ENCODE data around the gene ZNF148. TPM values are rescaled to one million over a fixed set of nuclear protein-coding genes. Genes with fewer than 3 reads are reported as not detected.
"Not testable (repeated sequence)": the region's sequence is repeated elsewhere in the genome, so short reads cannot be mapped to it uniquely, and the experiment has no call there.

Gene ZNF148
- polyA plus RNA-seq, 2 donors: 2.6 to 3.6 TPM

DNA sequence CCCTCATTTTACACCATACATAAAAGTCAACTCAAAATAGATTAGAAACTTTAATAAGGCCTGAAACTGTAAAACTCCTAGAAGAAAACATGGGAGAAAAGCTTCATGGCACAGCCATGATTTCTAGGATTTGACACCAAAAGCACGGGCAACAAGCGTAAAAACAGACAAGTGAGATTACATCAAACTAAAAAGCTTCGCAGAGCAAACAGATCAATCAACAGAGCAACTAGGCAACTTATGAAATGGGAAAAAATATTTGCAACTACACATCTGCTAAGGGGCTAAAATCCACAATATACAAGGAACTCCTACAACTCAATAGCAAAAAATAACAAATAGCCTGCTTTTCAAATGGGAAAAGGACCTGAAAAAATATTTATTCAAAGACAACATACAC is 26.1 kb downstream of the ZNF148 start:
- no peak overlapping the region for H3K27ac ChIP-seq (ENCODE audit: low read depth in 2 of 2, low read length in 1 of 2)
- no peaks in the 10 kb centered on the region for H3K9me3 ChIP-seq (ENCODE audit: control insufficient read depth in 2 of 2, insufficient read depth in 1 of 2, low read depth in 1 of 2, low read length in 1 of 2)
- no peaks in the 10 kb centered on the region for H3K27me3 ChIP-seq (ENCODE audit: control insufficient read depth in 1 of 2, insufficient read depth in 2 of 2, low read length in 2 of 2)
- no peaks in the 10 kb centered on the region for H3K36me3 ChIP-seq (ENCODE audit: control insufficient read depth in 2 of 2, insufficient read depth in 2 of 2, low read length in 1 of 2)
- WGBS, 2 donors: 81 to 95% methylated on average over 3 of the region's 3 CpGs
- no peaks in the 10 kb centered on the region for H3K4me1 ChIP-seq (ENCODE audit: control insufficient read depth in 2 of 2, insufficient read depth in 2 of 2, low read length in 1 of 2)
- H3K4me3 ChIP-seq (ENCODE audit: low read depth in 1 of 2, low read length in 2 of 2): no peak overlapping the region

DNA sequence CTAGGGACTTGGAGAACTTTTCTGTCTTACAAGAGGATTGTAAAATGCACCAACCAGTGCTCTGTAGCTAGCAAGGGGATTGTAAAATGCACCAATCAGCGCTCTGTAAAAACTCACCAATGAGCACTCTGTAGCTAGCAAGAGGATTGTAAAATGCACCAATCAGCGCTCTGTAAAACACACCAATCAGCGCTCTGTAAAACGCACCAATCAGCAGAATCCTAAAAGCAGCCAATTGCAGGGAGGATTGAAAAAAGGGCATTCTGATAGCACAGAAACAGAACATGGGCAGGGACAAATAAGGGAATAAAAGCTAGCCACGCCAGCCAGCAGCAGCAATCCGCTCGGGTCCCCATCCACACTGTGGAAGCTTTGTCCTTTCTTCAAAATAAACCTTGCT is 31.8 kb downstream of the ZNF148 start:
- not testable (repeated sequence) for H3K27me3 ChIP-seq (ENCODE audit: control insufficient read depth in 1 of 2, insufficient read depth in 2 of 2, low read length in 2 of 2); H3K4me3 ChIP-seq (ENCODE audit: low read depth in 1 of 2, low read length in 2 of 2); H3K4me1 ChIP-seq (ENCODE audit: control insufficient read depth in 2 of 2, insufficient read depth in 2 of 2, low read length in 1 of 2); H3K9me3 ChIP-seq (ENCODE audit: control insufficient read depth in 2 of 2, insufficient read depth in 1 of 2, low read depth in 1 of 2, low read length in 1 of 2); H3K27ac ChIP-seq (ENCODE audit: low read depth in 2 of 2, low read length in 1 of 2); H3K36me3 ChIP-seq (ENCODE audit: control insufficient read depth in 2 of 2, insufficient read depth in 2 of 2, low read length in 1 of 2)
- 96 to 100% methylated on average over 6 to 7 of the region's 7 CpGs for WGBS, 2 donors

DNA sequence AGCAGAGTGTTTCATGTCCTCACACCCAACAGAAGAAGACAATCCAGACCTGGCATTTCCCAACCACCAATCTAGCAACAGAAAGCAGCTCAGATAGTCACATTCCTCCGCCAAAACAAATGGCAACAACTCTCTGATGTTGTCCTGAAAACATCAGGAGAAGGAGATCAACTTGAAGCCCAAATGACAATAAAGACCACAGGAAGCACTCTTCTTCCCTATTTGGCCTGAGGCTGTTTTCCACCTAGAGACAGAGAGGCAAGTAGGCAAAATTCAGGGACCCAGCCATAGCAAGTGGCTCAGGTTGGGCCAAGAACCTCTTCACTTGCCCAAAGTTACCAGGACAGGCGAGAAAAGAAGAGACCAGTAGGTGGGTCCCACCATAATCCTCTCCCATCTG is 35.0 kb downstream of the ZNF148 start:
- 93 to 96% methylated on average over 2 of the region's 2 CpGs for WGBS, 2 donors
- Histone ChIP-seq H3K4me3 (ENCODE audit: low read depth in 1 of 2, low read length in 2 of 2) (no peak overlapping the region), H3K36me3 (ENCODE audit: control insufficient read depth in 2 of 2, insufficient read depth in 2 of 2, low read length in 1 of 2) (no peaks in the 10 kb centered on the region), H3K27ac (ENCODE audit: low read depth in 2 of 2, low read length in 1 of 2) (no peak overlapping the region), H3K9me3 (ENCODE audit: control insufficient read depth in 2 of 2, insufficient read depth in 1 of 2, low read depth in 1 of 2, low read length in 1 of 2) (no peaks in the 10 kb centered on the region), H3K4me1 (ENCODE audit: control insufficient read depth in 2 of 2, insufficient read depth in 2 of 2, low read length in 1 of 2) (no peaks in the 10 kb centered on the region), H3K27me3 (ENCODE audit: control insufficient read depth in 1 of 2, insufficient read depth in 2 of 2, low read length in 2 of 2) (no peaks in the 10 kb centered on the region)

DNA sequence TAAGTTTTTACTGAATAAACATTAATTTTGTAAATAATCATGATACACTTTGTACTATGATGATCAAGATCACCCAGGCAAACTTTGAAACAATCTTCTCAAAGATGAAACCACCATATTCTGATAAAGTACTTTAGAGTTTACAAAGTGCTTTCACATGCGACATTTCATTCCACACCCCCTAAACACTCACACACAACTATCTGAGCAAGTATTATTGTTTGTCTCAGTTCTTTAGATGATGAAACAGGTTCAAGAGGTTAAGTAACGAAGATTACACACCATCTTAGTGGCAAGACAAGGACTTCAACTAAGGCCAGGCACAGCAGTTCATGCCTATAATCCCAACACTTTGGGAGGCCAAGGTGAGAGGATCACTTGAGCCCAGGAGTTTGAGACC is 37.6 kb downstream of the ZNF148 start:
- 83 to 85% methylated on average over 2 of the region's 2 CpGs for WGBS, 2 donors
- H3K4me1 ChIP-seq (ENCODE audit: control insufficient read depth in 2 of 2, insufficient read depth in 2 of 2, low read length in 1 of 2): no peaks in the 10 kb centered on the region
- no peaks in the 10 kb centered on the region for H3K36me3 ChIP-seq (ENCODE audit: control insufficient read depth in 2 of 2, insufficient read depth in 2 of 2, low read length in 1 of 2)

DNA sequence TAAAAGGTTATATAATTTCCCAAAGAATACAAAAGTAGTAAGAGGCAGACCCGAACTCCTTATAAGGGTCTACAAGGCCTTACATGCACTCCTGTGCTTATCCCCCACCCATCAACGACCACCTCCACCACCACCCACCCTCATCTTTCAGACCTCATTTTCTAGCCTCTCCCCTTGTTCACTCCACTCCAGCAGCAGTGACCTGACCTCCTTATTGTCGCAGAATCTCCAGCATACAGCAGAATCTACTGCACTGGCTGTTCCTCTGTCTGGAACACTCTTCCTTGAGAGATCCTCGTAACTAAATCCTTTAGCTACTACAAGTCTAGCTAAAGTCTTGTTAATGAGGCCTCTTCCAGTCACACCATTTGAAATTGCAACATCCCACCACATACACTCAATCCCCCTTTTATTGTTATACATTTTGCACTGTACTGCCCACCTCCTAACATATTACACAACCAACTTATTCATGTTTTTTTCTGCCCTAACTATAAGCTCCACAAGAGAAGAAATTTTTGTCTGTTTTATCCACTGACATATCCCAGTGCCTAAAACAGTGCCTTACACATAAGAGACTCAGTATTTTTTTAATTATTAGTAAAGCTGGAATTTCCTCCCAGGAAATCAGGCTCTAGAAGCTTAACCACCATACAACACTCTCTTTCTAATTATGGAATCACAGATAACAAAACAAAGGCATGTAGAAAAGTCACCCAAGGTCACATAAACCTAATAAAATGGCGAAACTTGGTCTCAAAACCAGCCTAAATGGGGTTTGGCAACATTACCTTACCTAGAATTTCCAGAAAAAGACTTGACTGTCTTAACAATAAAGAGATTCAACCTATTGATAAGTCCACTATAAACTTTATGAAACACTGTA is 40.2 kb downstream of the ZNF148 start:
- no peaks in the 10 kb centered on the region for H3K36me3 ChIP-seq (ENCODE audit: control insufficient read depth in 2 of 2, insufficient read depth in 2 of 2, low read length in 1 of 2)
- H3K4me1 ChIP-seq (ENCODE audit: control insufficient read depth in 2 of 2, insufficient read depth in 2 of 2, low read length in 1 of 2): no peaks in the 10 kb centered on the region
- H3K27me3 ChIP-seq (ENCODE audit: control insufficient read depth in 1 of 2, insufficient read depth in 2 of 2, low read length in 2 of 2): no peaks in the 10 kb centered on the region
- no peaks in the 10 kb centered on the region for H3K9me3 ChIP-seq (ENCODE audit: control insufficient read depth in 2 of 2, insufficient read depth in 1 of 2, low read depth in 1 of 2, low read length in 1 of 2)
- WGBS, 2 donors: 82 to 88% methylated on average over 5 of the region's 5 CpGs
- no peak overlapping the region for H3K4me3 ChIP-seq (ENCODE audit: low read depth in 1 of 2, low read length in 2 of 2)
- no peak overlapping the region for H3K27ac ChIP-seq (ENCODE audit: low read depth in 2 of 2, low read length in 1 of 2)

More for the DNA sequence above, 37.6 kb downstream of the ZNF148 start:
- no peak overlapping the region for H3K27ac ChIP-seq (ENCODE audit: low read depth in 2 of 2, low read length in 1 of 2)
- H3K4me3 ChIP-seq (ENCODE audit: low read depth in 1 of 2, low read length in 2 of 2): no peak overlapping the region
- H3K27me3 ChIP-seq (ENCODE audit: control insufficient read depth in 1 of 2, insufficient read depth in 2 of 2, low read length in 2 of 2): no peaks in the 10 kb centered on the region
- no peaks in the 10 kb centered on the region for H3K9me3 ChIP-seq (ENCODE audit: control insufficient read depth in 2 of 2, insufficient read depth in 1 of 2, low read depth in 1 of 2, low read length in 1 of 2)

DNA sequence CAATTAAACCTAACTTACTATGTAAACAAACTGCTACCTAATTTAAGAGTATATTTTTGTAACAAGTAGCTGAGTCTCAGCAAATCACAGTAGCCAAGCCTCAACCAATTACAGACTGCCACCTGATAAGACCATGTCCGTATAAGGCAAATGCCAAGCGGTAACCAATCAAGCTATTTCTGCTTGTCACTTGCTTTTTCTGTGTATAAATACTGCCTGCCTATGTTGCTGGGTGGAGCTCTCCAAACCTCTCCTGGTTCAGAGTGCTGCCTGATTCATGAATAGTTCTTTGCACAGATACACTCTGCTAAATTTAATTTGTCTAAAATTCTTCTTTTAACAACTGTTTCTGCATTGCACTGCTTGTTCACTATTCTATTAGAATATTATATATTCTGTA is 42.6 kb downstream of the ZNF148 start:
- H3K4me3 ChIP-seq (ENCODE audit: low read depth in 1 of 2, low read length in 2 of 2): no peak overlapping the region
- no peaks in the 10 kb centered on the region for H3K9me3 ChIP-seq (ENCODE audit: control insufficient read depth in 2 of 2, insufficient read depth in 1 of 2, low read depth in 1 of 2, low read length in 1 of 2)
- no peaks in the 10 kb centered on the region for H3K27me3 ChIP-seq (ENCODE audit: control insufficient read depth in 1 of 2, insufficient read depth in 2 of 2, low read length in 2 of 2)
- no peak overlapping the region for H3K27ac ChIP-seq (ENCODE audit: low read depth in 2 of 2, low read length in 1 of 2)
- H3K36me3 ChIP-seq (ENCODE audit: control insufficient read depth in 2 of 2, insufficient read depth in 2 of 2, low read length in 1 of 2): no peaks in the 10 kb centered on the region
- H3K4me1 ChIP-seq (ENCODE audit: control insufficient read depth in 2 of 2, insufficient read depth in 2 of 2, low read length in 1 of 2): no peaks in the 10 kb centered on the region
- WGBS, 2 donors: 49 to 50% methylated on average over 2 of the region's 2 CpGs

DNA sequence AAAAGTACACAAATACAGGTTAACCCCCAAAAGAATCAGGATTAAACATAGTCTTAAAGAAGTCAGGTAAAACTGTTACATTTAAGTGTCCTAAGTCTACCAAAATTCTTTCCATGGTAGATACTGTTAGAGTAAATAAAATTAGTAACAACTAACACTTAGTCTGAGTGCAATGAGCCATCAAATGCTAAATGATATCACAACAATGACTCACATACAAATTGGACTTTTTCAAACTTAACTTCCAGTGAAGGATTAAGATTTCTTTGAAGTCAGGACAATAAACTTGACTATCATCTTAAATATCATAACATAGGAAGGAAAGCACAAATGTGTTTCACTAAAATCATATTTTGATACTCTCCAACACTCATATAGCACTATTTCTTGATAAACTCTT is 43.9 kb downstream of the ZNF148 start:
- Histone ChIP-seq H3K36me3 (ENCODE audit: control insufficient read depth in 2 of 2, insufficient read depth in 2 of 2, low read length in 1 of 2) (no peaks in the 10 kb centered on the region), H3K4me3 (ENCODE audit: low read depth in 1 of 2, low read length in 2 of 2) (no peak overlapping the region), H3K9me3 (ENCODE audit: control insufficient read depth in 2 of 2, insufficient read depth in 1 of 2, low read depth in 1 of 2, low read length in 1 of 2) (no peaks in the 10 kb centered on the region)

DNA sequence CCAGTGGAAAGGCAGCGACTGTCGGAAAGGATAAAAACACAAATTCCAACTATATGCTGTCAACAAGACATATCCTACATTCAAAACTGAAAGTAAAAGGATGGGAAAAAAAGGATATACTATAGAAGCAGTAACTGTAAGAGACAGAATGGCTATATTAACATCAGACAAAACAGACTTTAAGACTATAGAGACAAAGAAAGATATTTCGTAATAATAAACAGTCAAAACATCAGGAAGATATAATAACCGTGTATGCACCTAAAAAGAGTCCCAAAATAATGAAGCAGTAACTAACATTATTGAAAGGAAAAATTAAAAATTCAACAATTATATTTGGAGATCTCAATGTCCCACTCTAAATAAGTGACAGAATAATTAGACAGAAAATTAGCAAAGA is 48.2 kb downstream of the ZNF148 start:
- WGBS, 2 donors: 70 to 74% methylated on average over 4 of the region's 4 CpGs
- H3K4me1 ChIP-seq (ENCODE audit: control insufficient read depth in 2 of 2, insufficient read depth in 2 of 2, low read length in 1 of 2): no peaks in the 10 kb centered on the region
- no peak overlapping the region for H3K4me3 ChIP-seq (ENCODE audit: low read depth in 1 of 2, low read length in 2 of 2)
- H3K36me3 ChIP-seq (ENCODE audit: control insufficient read depth in 2 of 2, insufficient read depth in 2 of 2, low read length in 1 of 2): no peaks in the 10 kb centered on the region
- H3K27ac ChIP-seq (ENCODE audit: low read depth in 2 of 2, low read length in 1 of 2): no peak overlapping the region
- H3K27me3 ChIP-seq (ENCODE audit: control insufficient read depth in 1 of 2, insufficient read depth in 2 of 2, low read length in 2 of 2): no peaks in the 10 kb centered on the region
- H3K9me3 ChIP-seq (ENCODE audit: control insufficient read depth in 2 of 2, insufficient read depth in 1 of 2, low read depth in 1 of 2, low read length in 1 of 2): no peaks in the 10 kb centered on the region

More for the DNA sequence above, 43.9 kb downstream of the ZNF148 start:
- no peak overlapping the region for H3K27ac ChIP-seq (ENCODE audit: low read depth in 2 of 2, low read length in 1 of 2)
- H3K4me1 ChIP-seq (ENCODE audit: control insufficient read depth in 2 of 2, insufficient read depth in 2 of 2, low read length in 1 of 2): no peaks in the 10 kb centered on the region
- no peaks in the 10 kb centered on the region for H3K27me3 ChIP-seq (ENCODE audit: control insufficient read depth in 1 of 2, insufficient read depth in 2 of 2, low read length in 2 of 2)

DNA sequence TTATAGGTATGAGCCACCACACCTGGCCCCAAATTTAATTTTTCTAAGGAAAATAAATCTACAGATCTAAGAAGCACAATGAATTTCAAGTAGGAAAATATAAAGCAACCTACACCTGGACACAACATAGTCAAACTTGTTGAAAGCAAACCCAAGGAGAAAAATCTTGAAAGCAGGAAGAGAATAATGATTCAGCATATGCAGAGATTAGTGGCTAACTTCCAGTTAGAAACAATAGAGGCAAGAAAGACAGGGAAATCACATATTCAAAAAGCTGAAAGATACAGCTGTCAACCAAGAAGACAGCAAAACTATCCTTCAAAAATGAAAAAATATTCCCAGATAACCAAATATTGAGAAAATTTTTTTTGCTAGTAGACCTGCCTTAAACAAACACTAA is 49.4 kb downstream of the ZNF148 start:
- no peaks in the 10 kb centered on the region for H3K4me1 ChIP-seq (ENCODE audit: control insufficient read depth in 2 of 2, insufficient read depth in 2 of 2, low read length in 1 of 2)

DNA sequence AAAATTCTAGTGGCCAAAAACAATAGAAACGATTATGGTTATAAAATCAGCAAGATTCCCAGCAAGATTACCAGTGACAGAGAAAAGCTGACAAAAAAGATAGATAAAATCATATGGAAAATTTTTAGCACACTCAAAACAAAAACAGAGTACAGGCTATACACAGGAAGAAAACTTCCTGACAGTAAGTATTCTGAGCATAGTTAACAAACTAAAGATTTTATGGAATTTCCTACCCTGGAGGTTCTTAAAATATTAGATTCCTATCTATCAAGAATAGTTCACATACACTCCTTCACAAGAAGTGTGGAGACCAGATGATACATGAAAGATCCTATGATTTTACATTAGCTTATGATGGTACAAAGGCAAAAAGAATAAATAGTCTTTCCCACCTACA is 50.8 kb downstream of the ZNF148 start:
- no peak overlapping the region for H3K4me3 ChIP-seq (ENCODE audit: low read depth in 1 of 2, low read length in 2 of 2)
- H3K9me3 ChIP-seq (ENCODE audit: control insufficient read depth in 2 of 2, insufficient read depth in 1 of 2, low read depth in 1 of 2, low read length in 1 of 2): no peaks in the 10 kb centered on the region
- 62 to 67% methylated on average over 1 of the region's 1 CpG for WGBS, 2 donors
- H3K27ac ChIP-seq (ENCODE audit: low read depth in 2 of 2, low read length in 1 of 2): no peak overlapping the region
- H3K27me3 ChIP-seq (ENCODE audit: control insufficient read depth in 1 of 2, insufficient read depth in 2 of 2, low read length in 2 of 2): no peaks in the 10 kb centered on the region
- H3K36me3 ChIP-seq (ENCODE audit: control insufficient read depth in 2 of 2, insufficient read depth in 2 of 2, low read length in 1 of 2): no peaks in the 10 kb centered on the region
- no peaks in the 10 kb centered on the region for H3K4me1 ChIP-seq (ENCODE audit: control insufficient read depth in 2 of 2, insufficient read depth in 2 of 2, low read length in 1 of 2)

More for the DNA sequence above, 49.4 kb downstream of the ZNF148 start:
- H3K4me3 ChIP-seq (ENCODE audit: low read depth in 1 of 2, low read length in 2 of 2): no peak overlapping the region
- no peaks in the 10 kb centered on the region for H3K27me3 ChIP-seq (ENCODE audit: control insufficient read depth in 1 of 2, insufficient read depth in 2 of 2, low read length in 2 of 2)
- no peaks in the 10 kb centered on the region for H3K36me3 ChIP-seq (ENCODE audit: control insufficient read depth in 2 of 2, insufficient read depth in 2 of 2, low read length in 1 of 2)
- H3K27ac ChIP-seq (ENCODE audit: low read depth in 2 of 2, low read length in 1 of 2): no peak overlapping the region
- no peaks in the 10 kb centered on the region for H3K9me3 ChIP-seq (ENCODE audit: control insufficient read depth in 2 of 2, insufficient read depth in 1 of 2, low read depth in 1 of 2, low read length in 1 of 2)

Data from esophagus (tissue), 2 donors.